ENCODE data around the gene UCP2. TPM values are rescaled to one million over a fixed set of nuclear protein-coding genes. Genes with fewer than 3 reads are reported as not detected.

The UCP2 gene
- total and polyA plus RNA-seq, 9 of the 15 experiments (the other 6 are each of a cell fraction or from before 2014, with no cell fraction given), result 19.2 to 216 (median 87.9) TPM

- TF ChIP-seq SFPQ (IDR thresholded peaks at IDR 0.05; ENCODE audit: low read depth, low read length) (no peak), CBX8 (IDR thresholded peaks at IDR 0.05; ENCODE audit: borderline replicate concordance, extremely low read depth, low read depth, low read length, poor library complexity, severe bottlenecking) (no peak), EHMT2 (IDR thresholded peaks at IDR 0.05) (no peak), PRDM10 (IDR thresholded peaks at IDR 0.05; ENCODE audit: partially characterized antibody) (peak; percentile 79), GABPB1 (CRISPR knock-in tag; IDR thresholded peaks at IDR 0.05) (peak; percentile 87), ZNF445 (CRISPR knock-in tag; IDR thresholded peaks at IDR 0.05; ENCODE audit: low read depth) (peak; percentile 35; the same call in 1 of the 2 replicates), ZBTB11 (CRISPR knock-in tag; IDR thresholded peaks at IDR 0.05) (peak in 2 of 3 experiments; percentile 52 to 85; a peak in 4 of 6 replicates), ETV5 (CRISPR knock-in tag; IDR thresholded peaks at IDR 0.05; ENCODE audit: low read depth) (peak; percentile 69), SP2 (IDR thresholded peaks at IDR 0.05; ENCODE audit: extremely low read depth, low read depth, low read length, poor library complexity, severe bottlenecking) (peak; percentile 45), HBP1 (CRISPR knock-in tag; IDR thresholded peaks at IDR 0.05) (peak; percentile 93), FUS (optimal IDR thresholded peaks at IDR 0.05; ENCODE audit: low read depth, low read length) (no peak), LARP7 (IDR thresholded peaks at IDR 0.05) (0 out of 2 replicates have a peak, but pooled peaks have one; percentile 19), PHF8 (IDR thresholded peaks at IDR 0.05; ENCODE audit: borderline replicate concordance, low read length) (peak; percentile 92), ZFX (CRISPR knock-in tag; IDR thresholded peaks at IDR 0.05) (peak; percentile 98), TAF15 (IDR thresholded peaks at IDR 0.05; ENCODE audit: low read depth, low read length) (no peak)
Observed at GRCh38 chr11:73982990-73983740, 522 bp upstream of the UCP2 start (continued).

Measured in K562 (cell line).